ENCODE results near the gene ATP13A5.

DNA sequence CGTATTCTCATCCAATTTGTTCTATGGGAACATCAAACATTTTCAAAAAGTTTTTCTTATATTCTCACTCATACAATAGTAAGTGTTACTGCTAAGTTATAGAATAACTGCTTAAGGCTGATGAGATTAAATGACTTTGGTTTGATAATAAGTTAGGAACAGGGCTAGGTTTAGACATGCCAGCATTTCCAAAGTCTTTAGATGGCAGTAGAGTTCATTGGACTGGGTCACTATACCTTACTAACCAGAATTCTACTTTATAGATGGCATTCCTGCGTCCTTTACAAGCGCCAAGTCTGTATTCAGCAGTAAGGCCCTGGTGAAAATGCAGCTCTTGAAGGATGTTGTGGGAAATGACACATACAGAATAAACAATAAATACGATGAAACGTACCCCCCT is 115.8 kb downstream of the ATP13A5 start:
- TF ChIP-seq POLR2A (IDR thresholded peaks at IDR 0.05; ENCODE audit: low read depth, low read length) (no peak), POLR2AphosphoS5 (IDR thresholded peaks at IDR 0.05; ENCODE audit: low read depth, low read length) (no peak), TAF1 (IDR thresholded peaks at IDR 0.05; ENCODE audit: low read depth, low read length) (no peak), SPI1 (IDR thresholded peaks at IDR 0.05; ENCODE audit: low read depth, low read length) (no peak), PAX5 (IDR thresholded peaks at IDR 0.05; ENCODE audit: insufficient read depth, low read length, severe bottlenecking) (no peak), POU2F2 (IDR thresholded peaks at IDR 0.05; ENCODE audit: low read depth, low read length) (no peak)

All from GM12891 (cell line).